ENCODE data around the gene POU3F3. TPM values are rescaled to one million over a fixed set of nuclear protein-coding genes. Genes with fewer than 3 reads are reported as not detected.

Gene POU3F3
- total and polyA plus RNA-seq, 2 of the 8 experiments (the other 6 are each of a cell fraction or from before 2014, with no cell fraction given): 0.09 TPM; not detected in 1

- no peak for TF ChIP-seq CHD7 (IDR thresholded peaks at IDR 0.05; ENCODE audit: insufficient replicate concordance, low read length)
- no peak for TF ChIP-seq CBX5 (IDR thresholded peaks at IDR 0.05; ENCODE audit: low read depth, low read length)
- TF ChIP-seq CTBP2 (IDR thresholded peaks at IDR 0.05; ENCODE audit: borderline replicate concordance, insufficient read depth, insufficient read length, low read length): no peak
- TF ChIP-seq TAF7 (optimal IDR thresholded peaks at IDR 0.05; ENCODE audit: borderline replicate concordance, low read depth, low read length): no peak
- TF ChIP-seq TCF12 (IDR thresholded peaks at IDR 0.05; ENCODE audit: low read depth, low read length): no peak
- TF ChIP-seq BCL11A (IDR thresholded peaks at IDR 0.05; ENCODE audit: low read depth in 2 of 2, low read length in 2 of 2): no peak
- TF ChIP-seq CREB1 (IDR thresholded peaks at IDR 0.05): no peak
- no peak for TF ChIP-seq CHD1 (IDR thresholded peaks at IDR 0.05; ENCODE audit: low read depth, low read length)
- no peak for TF ChIP-seq EZH2 (IDR thresholded peaks at IDR 0.05; ENCODE audit: low read depth, low read length, severe bottlenecking)
- no peak for TF ChIP-seq HDAC6 (IDR thresholded peaks at IDR 0.05; ENCODE audit: low read depth, low read length)
- no peak for TF ChIP-seq EGR1 (IDR thresholded peaks at IDR 0.05; ENCODE audit: borderline replicate concordance, low read depth, low read length)
These were observed 35.5 kb downstream of the POU3F3 start (continued) for GRCh38 chr2:104889291-104889959.
